Upper lobe of left lung (tissue), 4 donors: ENCODE results near the gene LMF2.

Experiments
- CTCF ChIP-seq, 6 experiments: fragments of 450-650 bp in 4 of 6; fragments of 200-600 bp in 2 of 6; sonication (generic) in 2 of 6; IDR thresholded peaks; one replicate each; pipeline ENCODE4 v1.5.1; 2016 to 2019; ENCODE audit warnings: antibody characterized with exemption in 6 of 6
- POLR2A ChIP-seq, 4 donors: fragments of 450-650 bp; IDR thresholded peaks; one replicate each; pipeline ENCODE4 v1.5.1; 2016 to 2017; ENCODE audit warnings: antibody characterized with exemption in 4 of 4, mild to moderate bottlenecking in 2 of 4
- POLR2AphosphoS5 ChIP-seq, 2 donors: sonication (generic); formaldehyde crosslinking; IDR thresholded peaks; one replicate each; pipeline ENCODE4 v1.5.1; 2017; ENCODE audit warnings: antibody characterized with exemption in 2 of 2

GRCh38 chr22:50525858-50526107 lies 18.3 kb upstream of the LMF2 start:
- TF ChIP-seq CTCF (IDR thresholded peaks at IDR 0.05) (no peak), POLR2A (IDR thresholded peaks at IDR 0.05) (no peak), POLR2AphosphoS5 (IDR thresholded peaks at IDR 0.05) (no peak)
